A673 (cell line): Measurements from ENCODE around the gene CHD1.

Source experiments
- CTCF ChIP-seq: fragments of 300-800, 200-600 bp; sonication (generic); conservative IDR thresholded peaks from 2 replicates; pipeline ENCODE4 v1.5.1; 2017; ENCODE audit warnings: low read depth, mild to moderate bottlenecking, antibody characterized with exemption, low read length, moderate library complexity, mixed read lengths
- EZH2 ChIP-seq: fragments of 200-600 bp; sonication (generic); IDR thresholded peaks from 2 replicates; pipeline ENCODE4 v1.6.1; 2017; ENCODE audit warnings: borderline replicate concordance, low read depth, mild to moderate bottlenecking, mixed read lengths, antibody characterized with exemption, low read length; ENCODE audit not compliant: poor library complexity, severe bottlenecking

GRCh38 chr5:98810206-98810605 lies 118.6 kb downstream of the CHD1 start:
- TF ChIP-seq CTCF: no peak
- no peak for TF ChIP-seq EZH2
